Endothelial cell of umbilical vein (primary cell): ENCODE results near the gene SUV39H2.

ENCODE experiments used
- CTCF ChIP-seq, 2 donors: IDR thresholded peaks; 1 replicate in 1 of 2; 2 replicates in 1 of 2; pipeline ENCODE4 v1.5.1; 2011; ENCODE audit warnings: low read length in 2 of 2, mild to moderate bottlenecking in 2 of 2, moderate library complexity in 2 of 2, control low read depth in 1 of 2, inconsistent platforms in 1 of 2, low read depth in 1 of 2; ENCODE audit not compliant: insufficient read depth in 1 of 2; ENCODE audit errors: extremely low read depth in 1 of 2
- EZH2 ChIP-seq: IDR thresholded peaks from 2 replicates; pipeline ENCODE4 v1.6.1; 2012; ENCODE audit warnings: borderline replicate concordance, low read depth, mild to moderate bottlenecking, moderate library complexity, low read length, inconsistent platforms; ENCODE audit not compliant: severe bottlenecking
- FOS ChIP-seq: IDR thresholded peaks from 2 replicates; pipeline ENCODE4 v1.6.1; 2011; ENCODE audit warnings: mild to moderate bottlenecking, low read length, moderate library complexity, borderline replicate concordance; ENCODE audit not compliant: insufficient read depth
- GATA2 ChIP-seq: IDR thresholded peaks from 2 replicates; pipeline ENCODE4 v1.7.0; 2011; ENCODE audit warnings: low read depth, mild to moderate bottlenecking, moderate library complexity, mixed read lengths, low read length; ENCODE audit not compliant: insufficient read length, insufficient read depth
- JUN ChIP-seq: IDR thresholded peaks from 2 replicates; pipeline ENCODE4 v1.6.1; 2011; ENCODE audit warnings: borderline replicate concordance, low read depth; ENCODE audit not compliant: insufficient read length, insufficient read depth
- MYC ChIP-seq: IDR thresholded peaks from one replicate; pipeline ENCODE4 v1.6.1; 2011; ENCODE audit warnings: mild to moderate bottlenecking, low read depth, low read length
- POLR2A ChIP-seq: IDR thresholded peaks from 2 replicates; pipeline ENCODE4 v1.6.1; 2012; ENCODE audit warnings: low read depth, mild to moderate bottlenecking, control low read depth, low read length
- POLR2AphosphoS5 ChIP-seq: IDR thresholded peaks from 2 replicates; pipeline ENCODE4 v1.6.1; 2012; ENCODE audit warnings: low read depth, mild to moderate bottlenecking, control low read depth, low read length, moderate library complexity; ENCODE audit not compliant: insufficient read depth
- TF ChIP-seq, protein P1 (sequence below): IDR thresholded peaks from 2 replicates; pipeline ENCODE4 v1.6.1; 2011; ENCODE audit not compliant: insufficient read depth, insufficient read length

GRCh38 chr10:14879124-14879927 lies 660 bp downstream of the SUV39H2 start:
- TF ChIP-seq GATA2 = no peak
- no peak for TF ChIP-seq CTCF (IDR thresholded peaks at IDR 0.05; ENCODE audit: extremely low read depth in 1 of 2, insufficient read depth in 1 of 2, low read depth in 1 of 2, low read length in 2 of 2)
- TF ChIP-seq POLR2AphosphoS5 = no peak
- TF ChIP-seq, protein P1, sequence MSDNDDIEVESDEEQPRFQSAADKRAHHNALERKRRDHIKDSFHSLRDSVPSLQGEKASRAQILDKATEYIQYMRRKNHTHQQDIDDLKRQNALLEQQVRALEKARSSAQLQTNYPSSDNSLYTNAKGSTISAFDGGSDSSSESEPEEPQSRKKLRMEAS = no peak
- TF ChIP-seq EZH2 = no peak
- TF ChIP-seq POLR2A = no peak
- TF ChIP-seq FOS = no peak
- TF ChIP-seq JUN = no peak
- no peak for TF ChIP-seq MYC
